SH-SY5Y (cell line): ENCODE data around the gene MALT1.

Experiments used
- GATA2 ChIP-seq: IDR thresholded peaks from 2 replicates; pipeline ENCODE4 v1.6.1; 2011; ENCODE audit warnings: mild to moderate bottlenecking, low read depth, low read length
- GATA3 ChIP-seq: IDR thresholded peaks from 2 replicates; pipeline ENCODE4 v1.6.1; 2011; ENCODE audit warnings: low read depth, mild to moderate bottlenecking, low read length, moderate library complexity

- TF ChIP-seq GATA3 (no peak), GATA2 (no peak)
Measured at GRCh38 chr18:58796220-58796619, 125.0 kb downstream of the MALT1 start.
